ENCODE measurements around the gene COG6. TPM values are rescaled to one million over a fixed set of nuclear protein-coding genes. Genes with fewer than 3 reads are reported as not detected.

COG6 gene
- 10 to 100 TPM in 3 of 4 donors, 1 to 10 TPM in 1; 7.5 to 26.4 (median 13.2) TPM for total RNA-seq
- 1 to 10 TPM; 4.3 to 9.8 (median 5.6) TPM for polyA plus RNA-seq
- long read RNA-seq, donor 1, partial matches to known transcripts, result 3 of 5 reads
- long read RNA-seq, donor 1, other reads (novel, unspliced or antisense), result 1 of 5 reads
- long read RNA-seq, donor 2, transcript COG6-204 (19 exons, 3,563 nt), result major isoform, 8 of 15 reads
- long read RNA-seq, donor 2, partial matches to known transcripts, result 6 of 15 reads
- long read RNA-seq, donor 2, other reads (novel, unspliced or antisense), result 1 of 15 reads

DNA sequence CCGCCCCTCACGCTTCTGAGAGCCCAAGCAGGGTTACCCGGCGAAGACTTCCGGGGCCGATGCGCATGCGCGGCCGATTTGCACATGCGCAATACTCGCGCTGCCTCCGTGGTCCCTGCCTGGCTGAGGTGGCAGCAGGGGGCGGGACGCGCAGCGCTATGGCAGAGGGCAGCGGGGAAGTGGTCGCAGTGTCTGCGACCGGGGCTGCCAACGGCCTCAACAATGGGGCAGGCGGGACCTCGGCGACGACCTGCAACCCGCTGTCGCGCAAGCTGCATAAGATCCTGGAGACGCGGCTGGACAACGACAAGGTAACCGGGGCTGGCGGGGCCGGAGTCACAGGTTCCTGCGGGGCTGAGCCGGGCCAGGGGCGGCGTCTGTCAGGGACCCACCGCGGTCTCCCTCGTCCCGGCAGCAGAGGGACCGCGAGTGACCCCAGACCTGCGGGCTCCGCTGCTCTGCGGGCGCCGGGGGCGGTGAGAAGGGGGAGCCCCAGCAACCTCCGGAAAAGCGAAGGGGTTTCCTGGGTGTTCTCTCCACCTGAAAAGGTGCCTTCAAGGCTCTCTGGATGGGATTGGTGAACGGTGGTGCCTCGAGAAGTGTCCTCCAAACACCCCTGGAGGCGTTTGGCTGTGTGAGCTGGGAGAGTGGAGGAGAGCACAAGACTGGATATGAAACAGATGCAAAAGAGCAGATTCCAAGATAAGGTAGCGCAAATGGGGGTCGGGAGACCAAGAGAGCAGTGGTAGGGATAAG lies at the start of gene COG6:
Gene COG6 (plus strand): TSS at position 94 of the 756 bp plus-strand sequence. CDS start 65 bp downstream, at position 159.
- peaks cover 0 to 14% of the 10 kb centered on the region in 2 donors for H3K36me3 ChIP-seq (ENCODE audit: insufficient read depth in 1 of 2, low read depth in 1 of 2)
- no peaks in the 10 kb centered on the region for H3K27me3 ChIP-seq (ENCODE audit: insufficient read depth in 3 of 3, low read length in 2 of 3)
- 0% methylated on average over 53 to 59 of the region's 59 CpGs for WGBS, 3 donors
- TF ChIP-seq, protein P1, sequence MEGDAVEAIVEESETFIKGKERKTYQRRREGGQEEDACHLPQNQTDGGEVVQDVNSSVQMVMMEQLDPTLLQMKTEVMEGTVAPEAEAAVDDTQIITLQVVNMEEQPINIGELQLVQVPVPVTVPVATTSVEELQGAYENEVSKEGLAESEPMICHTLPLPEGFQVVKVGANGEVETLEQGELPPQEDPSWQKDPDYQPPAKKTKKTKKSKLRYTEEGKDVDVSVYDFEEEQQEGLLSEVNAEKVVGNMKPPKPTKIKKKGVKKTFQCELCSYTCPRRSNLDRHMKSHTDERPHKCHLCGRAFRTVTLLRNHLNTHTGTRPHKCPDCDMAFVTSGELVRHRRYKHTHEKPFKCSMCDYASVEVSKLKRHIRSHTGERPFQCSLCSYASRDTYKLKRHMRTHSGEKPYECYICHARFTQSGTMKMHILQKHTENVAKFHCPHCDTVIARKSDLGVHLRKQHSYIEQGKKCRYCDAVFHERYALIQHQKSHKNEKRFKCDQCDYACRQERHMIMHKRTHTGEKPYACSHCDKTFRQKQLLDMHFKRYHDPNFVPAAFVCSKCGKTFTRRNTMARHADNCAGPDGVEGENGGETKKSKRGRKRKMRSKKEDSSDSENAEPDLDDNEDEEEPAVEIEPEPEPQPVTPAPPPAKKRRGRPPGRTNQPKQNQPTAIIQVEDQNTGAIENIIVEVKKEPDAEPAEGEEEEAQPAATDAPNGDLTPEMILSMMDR (IDR thresholded peaks at IDR 0.05), result no peak
- intact Hi-C loops (cut with DNase I), result no loop called here
- H3K9me3 ChIP-seq, result no peaks in the 10 kb centered on the region
- ATAC-seq (peak; percentile 93 to 99 (median 98)), DNase-seq (peak; percentile 92 to 93)
- peak within 1 kb of the TSS; percentile 54 for H3K27ac ChIP-seq
- peak within 1 kb of the TSS; percentile 92 for H3K4me3 ChIP-seq
- H3K4me1 ChIP-seq, result peaks cover 7% of the 10 kb centered on the region

DNA sequence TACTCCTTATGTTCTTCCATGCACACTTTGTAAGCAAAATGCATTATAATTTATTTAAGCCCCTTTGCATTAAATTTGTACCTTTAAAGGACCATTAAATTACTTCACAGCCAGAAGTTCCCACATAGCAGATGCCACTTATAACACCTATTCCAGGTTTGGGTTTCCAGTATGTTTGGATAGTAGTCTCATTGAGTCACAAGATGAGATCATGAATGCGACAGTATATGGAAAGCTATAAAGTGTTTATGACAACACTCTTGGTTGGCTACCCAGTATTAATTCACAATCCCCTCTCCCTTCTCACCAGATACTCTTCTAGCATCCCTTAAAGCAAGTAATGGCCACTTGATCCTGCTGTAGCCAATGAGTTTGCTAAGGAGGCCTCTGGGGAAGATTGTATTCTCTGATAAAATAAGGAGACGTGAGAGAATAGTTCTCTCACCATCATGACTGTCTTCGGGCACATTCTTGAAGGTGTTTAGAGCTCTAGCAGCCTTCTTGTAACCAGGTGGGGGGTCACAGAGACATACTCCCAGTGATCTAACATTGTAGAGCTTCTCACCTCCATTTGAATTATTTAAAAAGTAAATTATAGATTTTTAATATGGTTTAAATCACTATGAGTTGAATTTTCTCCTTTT lies 49.7 kb upstream of the COG6 start:
- intact Hi-C loops (cut with DNase I), result no loop called here
- TF ChIP-seq, protein P1 (IDR thresholded peaks at IDR 0.05), result no peak

DNA sequence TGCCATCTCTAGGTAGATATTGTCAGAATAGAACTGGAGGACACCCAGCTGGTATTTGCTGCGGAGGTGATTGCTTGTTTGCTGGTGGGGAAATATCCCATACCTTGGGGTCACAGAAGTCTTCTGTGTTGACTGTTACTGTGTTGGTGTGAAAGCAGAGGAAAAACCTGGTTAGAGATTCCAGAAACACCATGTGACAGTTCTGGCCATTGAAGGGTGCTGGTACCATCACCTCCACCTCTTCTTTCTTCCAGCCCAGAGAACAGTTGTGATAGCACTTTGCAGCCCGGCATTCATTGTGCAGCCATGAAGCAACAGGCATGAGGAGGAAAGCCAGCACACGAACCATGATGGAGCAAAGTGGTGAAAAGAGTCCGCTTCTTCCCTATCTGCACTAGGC lies 47.6 kb upstream of the COG6 start:
- H3K27me3 ChIP-seq (ENCODE audit: insufficient read depth in 3 of 3, low read length in 2 of 3), result peaks cover 0 to 4% (median 0%) of the 10 kb centered on the region in 3 donors
- WGBS, 3 donors, result 93 to 99% (median 99%) methylated on average over 4 of the region's 4 CpGs
- no peak overlapping the region for H3K4me3 ChIP-seq
- no peaks in the 10 kb centered on the region for H3K9me3 ChIP-seq
- no peak overlapping the region for H3K27ac ChIP-seq
- H3K4me1 ChIP-seq, result no peaks in the 10 kb centered on the region
- TF ChIP-seq, protein P1 (IDR thresholded peaks at IDR 0.05), result no peak
- H3K36me3 ChIP-seq (ENCODE audit: insufficient read depth in 1 of 2, low read depth in 1 of 2), result no peaks in the 10 kb centered on the region
- ATAC-seq (no peak), DNase-seq (no peak)
- intact Hi-C loops (cut with DNase I), result no loop called here

More for the DNA sequence above, 49.7 kb upstream of the COG6 start:
- H3K36me3 ChIP-seq (ENCODE audit: insufficient read depth in 1 of 2, low read depth in 1 of 2), result no peaks in the 10 kb centered on the region
- H3K9me3 ChIP-seq, result no peaks in the 10 kb centered on the region
- H3K4me1 ChIP-seq, result no peaks in the 10 kb centered on the region
- DNase-seq (no peak), ATAC-seq (no peak)
- peaks cover 0 to 14% (median 0%) of the 10 kb centered on the region in 3 donors for H3K27me3 ChIP-seq (ENCODE audit: insufficient read depth in 3 of 3, low read length in 2 of 3)
- no peak overlapping the region for H3K27ac ChIP-seq
- 92 to 95% (median 94%) methylated on average over 3 of the region's 3 CpGs for WGBS, 3 donors
- H3K4me3 ChIP-seq, result no peak overlapping the region

DNA sequence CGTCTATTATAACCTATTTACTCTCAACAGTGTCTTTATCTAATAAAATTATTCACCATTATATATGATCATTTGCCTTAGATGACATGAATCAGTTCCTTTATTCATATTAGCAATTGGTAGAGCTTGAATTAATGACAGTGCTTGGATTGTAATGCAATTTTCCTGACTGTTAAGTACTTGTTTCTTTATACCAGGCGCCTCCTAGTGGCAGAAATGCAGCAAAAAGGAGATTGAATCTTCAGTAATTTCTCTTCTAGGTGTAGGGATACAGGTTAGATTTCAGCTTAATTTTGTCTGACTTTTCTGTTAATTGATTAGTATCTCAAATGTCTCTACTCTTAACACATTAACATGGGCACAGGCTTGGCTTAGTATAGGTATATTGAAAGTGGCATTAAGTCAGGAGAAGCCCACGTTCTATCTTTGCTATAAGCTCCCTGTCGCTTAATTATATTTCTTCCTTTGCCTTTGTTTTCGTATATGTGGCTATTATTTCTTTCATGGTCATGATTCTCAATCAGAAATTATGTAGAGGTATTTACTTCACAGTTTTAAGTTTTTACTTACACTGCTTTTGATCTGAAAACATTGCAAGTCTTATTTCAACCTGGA lies 43.3 kb upstream of the COG6 start:
- Histone ChIP-seq H3K9me3 (no peaks in the 10 kb centered on the region), H3K27me3 (ENCODE audit: insufficient read depth in 3 of 3, low read length in 2 of 3) (no peaks in the 10 kb centered on the region), H3K36me3 (ENCODE audit: insufficient read depth in 1 of 2, low read depth in 1 of 2) (no peaks in the 10 kb centered on the region), H3K27ac (no peak overlapping the region), H3K4me3 (no peak overlapping the region), H3K4me1 (no peaks in the 10 kb centered on the region)
- TF ChIP-seq, protein P1 (IDR thresholded peaks at IDR 0.05), result peak; percentile 89
- WGBS, 3 donors, result 49 to 62% (median 57%) methylated on average over 5 of the region's 5 CpGs
- intact Hi-C loops (cut with DNase I), result loop anchor here (2.0 to 5.0 kb wide), 4 partner anchors 195 to 561 kb away; no protein-coding TSS in a partner anchor
- DNase-seq, result peak in 1 of 2 donors; percentile 23
- ATAC-seq, result peak in 2 of 4 donors; percentile 54 to 77

All from psoas muscle (tissue), 8 donors.